Hematopoietic multipotent progenitor cell treated with erythropoietin and hydrocortisone succinate and interleukin-3 and kit ligand, for 6 days (in vitro differentiated cells): ENCODE results near the gene ABCC4.

Experiments used
- DNase-seq: peaks from one replicate; pipeline ENCODE4 v3.0.0-alpha.2; 2015

The ABCC4 gene

GRCh38 chr13:95255072-95255732 is 46.0 kb downstream of the ABCC4 start:
- no peak for DNase-seq

- no peak for DNase-seq
Observed at GRCh38 chr13:95254339-95254738, 46.9 kb downstream of the ABCC4 start.

GRCh38 chr13:95253033-95253432 is 48.2 kb downstream of the ABCC4 start:
- no peak for DNase-seq

DNA sequence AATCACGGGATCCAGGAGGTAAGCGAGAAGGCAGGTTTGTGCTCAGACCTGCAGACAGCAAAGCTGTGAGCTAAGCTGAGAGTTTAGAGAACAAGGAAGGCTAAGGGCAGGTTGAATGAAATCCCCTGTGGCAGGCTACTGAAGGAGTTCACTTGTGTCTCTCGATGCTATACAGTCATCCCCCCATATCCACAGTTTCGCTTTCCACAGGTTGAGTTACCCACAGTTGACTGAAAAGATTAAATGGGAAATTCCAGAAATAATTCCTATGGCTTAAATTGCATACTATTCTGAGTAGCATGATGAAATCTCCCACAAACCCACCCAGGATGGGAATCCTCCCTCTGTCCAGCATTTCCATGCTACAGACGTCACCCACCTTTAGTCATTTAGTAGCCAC is 49.6 kb downstream of the ABCC4 start:
- no peak for DNase-seq

DNA sequence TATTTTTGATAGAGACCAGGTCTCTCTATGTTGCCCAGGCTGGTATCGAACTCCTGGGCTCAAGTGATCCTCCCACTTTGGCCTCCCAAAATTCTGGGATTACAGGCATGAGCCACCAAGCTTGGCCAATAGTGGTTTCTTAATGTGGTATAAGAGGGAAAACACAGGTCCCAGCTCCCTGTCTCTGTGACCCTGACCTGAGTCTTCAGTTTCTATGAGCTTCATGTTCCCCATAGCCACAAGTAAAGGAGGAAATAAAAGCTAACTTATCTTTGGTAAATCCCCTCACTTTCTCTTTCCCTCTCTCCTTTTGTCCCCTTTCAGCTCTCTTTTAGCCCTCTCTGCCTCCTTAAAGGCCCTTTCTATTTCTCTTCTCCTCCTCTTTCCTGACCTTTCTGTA is 50.3 kb downstream of the ABCC4 start:
- DNase-seq: no peak

DNA sequence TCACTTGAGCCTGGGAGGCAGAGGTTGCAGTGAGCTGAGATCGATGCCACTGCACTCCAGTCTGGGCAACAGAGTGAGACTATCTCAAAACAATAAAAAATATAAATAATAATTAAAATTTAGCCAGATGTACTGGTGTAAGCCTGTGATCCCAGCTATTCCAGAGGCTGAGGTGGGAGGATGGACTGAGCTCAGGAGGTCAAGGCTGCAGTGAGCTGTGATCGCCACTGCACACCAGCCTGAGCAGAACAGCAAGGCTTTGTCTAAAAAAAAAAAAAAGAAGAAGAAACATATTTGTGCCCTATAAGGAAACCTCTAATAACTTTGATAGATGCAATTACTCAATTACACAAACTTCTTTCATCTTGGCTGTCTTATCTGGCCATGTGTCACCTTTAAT is 52.3 kb downstream of the ABCC4 start:
- no peak for DNase-seq

DNA sequence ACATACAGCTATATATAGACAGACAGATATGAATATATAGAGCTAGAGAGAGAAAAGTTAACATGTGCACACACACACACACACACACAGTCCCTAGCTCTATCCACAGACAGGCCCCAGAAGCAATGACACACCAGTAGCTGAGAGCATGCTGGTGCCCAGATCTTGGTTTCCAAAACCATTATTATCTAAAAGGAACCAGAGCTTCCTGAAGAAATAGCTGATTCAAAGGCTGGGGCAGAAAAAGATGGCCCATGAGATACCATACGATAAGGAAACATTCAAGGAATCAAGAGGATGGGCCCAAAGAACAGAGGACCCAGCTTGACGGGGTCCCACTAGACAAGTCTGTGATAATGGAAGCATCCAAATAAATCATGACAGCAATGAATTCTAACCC is 53.4 kb downstream of the ABCC4 start:
- DNase-seq: peak; percentile 83

- DNase-seq: peak; percentile 47
Observed at GRCh38 chr13:95247171-95247570, 54.1 kb downstream of the ABCC4 start.

- peak; percentile 62 for DNase-seq
Observed at GRCh38 chr13:95246292-95247082, 54.8 kb downstream of the ABCC4 start.

DNA sequence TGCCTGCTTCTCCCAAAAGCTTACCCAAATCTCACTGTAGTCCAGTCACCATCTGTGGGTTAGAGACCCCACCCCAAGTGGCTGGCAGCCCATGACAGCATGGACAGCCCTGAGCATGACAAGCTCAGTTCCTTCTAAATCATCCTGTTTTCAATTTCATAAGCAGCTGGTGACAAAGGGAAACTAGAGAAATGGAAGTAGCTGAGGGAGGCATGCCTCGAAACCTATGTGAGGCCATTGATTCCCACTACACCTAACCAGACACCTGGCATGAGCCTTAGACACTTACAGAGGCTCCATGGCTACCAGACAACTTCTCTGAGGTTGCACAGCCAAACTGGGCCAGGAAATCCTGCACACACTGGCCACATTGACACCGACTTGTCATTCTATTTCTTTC is 56.2 kb downstream of the ABCC4 start:
- DNase-seq: no peak

GRCh38 chr13:95243207-95243606 is 58.0 kb downstream of the ABCC4 start:
- peak; percentile 82 for DNase-seq

DNA sequence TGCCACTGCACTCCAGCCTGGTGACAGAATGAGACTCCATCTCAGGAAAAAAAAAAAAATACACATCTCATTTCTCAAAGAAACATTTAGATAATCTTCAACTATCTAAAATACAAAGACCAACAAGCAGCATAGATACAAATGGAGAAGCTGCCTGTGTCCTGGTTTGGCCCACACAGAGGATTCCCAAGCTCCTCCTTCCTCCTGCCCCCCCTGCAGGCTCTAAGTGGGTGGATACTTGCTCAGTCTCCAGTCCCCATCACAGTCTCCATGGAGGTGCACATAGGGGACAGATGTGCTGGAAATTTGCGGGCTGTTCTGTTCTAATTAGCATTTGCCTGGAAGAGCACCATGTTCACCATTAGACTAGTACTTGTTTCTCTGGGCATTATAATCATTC is 59.9 kb downstream of the ABCC4 start:
- no peak for DNase-seq

- DNase-seq: peak; percentile 79
Observed at GRCh38 chr13:95239283-95239682, 62.0 kb downstream of the ABCC4 start.

DNA sequence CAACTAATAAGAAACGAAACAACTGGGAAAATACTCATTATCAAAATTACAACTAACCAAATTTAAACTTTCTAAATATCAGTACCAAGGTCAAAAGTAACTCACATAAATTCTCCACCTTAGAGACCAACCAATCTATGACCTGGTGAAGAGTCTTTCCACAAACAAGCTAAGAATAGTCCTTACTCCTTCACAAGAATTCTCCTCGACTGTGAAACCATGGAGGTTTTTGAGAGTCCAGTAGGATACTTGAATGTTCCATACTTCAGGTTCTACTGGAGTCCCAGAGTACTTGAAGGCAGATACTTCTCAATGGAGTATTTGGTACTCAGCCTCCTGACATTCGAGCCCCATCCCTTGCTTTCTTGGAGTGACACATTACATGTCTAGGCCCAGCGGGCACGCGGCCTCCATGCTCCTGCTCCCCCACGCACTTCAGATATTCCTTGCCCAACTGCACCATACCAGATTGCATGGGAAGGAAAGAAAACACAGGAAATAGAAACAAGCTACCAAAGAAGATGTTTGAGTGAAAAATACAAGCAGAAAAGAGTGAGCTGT is 63.9 kb downstream of the ABCC4 start:
- DNase-seq: no peak

- no peak for DNase-seq
Observed at GRCh38 chr13:95236774-95237173, 64.5 kb downstream of the ABCC4 start.

GRCh38 chr13:95235974-95236373 is 65.3 kb downstream of the ABCC4 start:
- no peak for DNase-seq

GRCh38 chr13:95235199-95235756 is 66.0 kb downstream of the ABCC4 start:
- no peak for DNase-seq

DNA sequence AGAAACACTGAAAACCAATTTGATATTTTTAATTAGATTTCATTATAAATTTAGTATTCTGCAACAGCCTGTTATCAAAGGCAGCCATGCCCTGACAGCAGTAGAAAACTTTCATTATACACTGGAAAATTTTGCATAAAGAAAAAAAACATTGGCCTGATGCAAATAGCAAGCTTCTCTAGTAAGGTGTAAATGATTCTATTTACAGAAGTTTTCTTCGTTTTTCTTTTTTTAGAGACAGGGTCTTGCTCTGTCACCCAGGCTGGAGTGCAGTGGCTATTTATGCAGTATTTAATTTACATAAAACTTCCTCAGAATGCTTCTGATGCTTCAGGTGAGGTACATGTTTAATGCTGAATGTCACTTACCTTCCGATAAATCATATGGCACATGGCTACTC is 67.0 kb downstream of the ABCC4 start:
- DNase-seq: no peak

GRCh38 chr13:95233026-95233635 is 68.1 kb downstream of the ABCC4 start:
- no peak for DNase-seq

GRCh38 chr13:95231393-95231792 is 69.9 kb downstream of the ABCC4 start:
- DNase-seq: no peak

DNA sequence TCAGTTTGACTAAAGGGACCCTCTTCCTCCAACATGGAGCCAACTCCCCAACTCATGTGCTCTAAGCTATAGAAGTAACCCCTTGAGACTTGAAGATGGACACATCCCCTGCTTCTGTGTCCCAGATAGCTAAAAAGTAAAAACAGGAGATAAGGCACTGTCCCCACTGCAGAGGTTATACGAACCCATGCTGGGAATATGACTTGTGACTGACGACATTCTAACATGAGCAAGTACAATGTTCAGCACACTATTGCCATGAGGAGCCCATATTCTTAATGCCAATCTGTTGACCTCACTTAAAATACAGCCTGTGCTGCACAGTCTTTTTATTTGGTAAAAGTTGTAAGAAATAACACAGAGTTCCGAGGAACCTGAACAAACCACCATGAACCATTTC is 71.4 kb downstream of the ABCC4 start:
- no peak for DNase-seq

- DNase-seq: peak; percentile 60
Observed at GRCh38 chr13:95228130-95228529, 73.1 kb downstream of the ABCC4 start.

- DNase-seq: peak; percentile 89
Observed at GRCh38 chr13:95226932-95227695, 74.1 kb downstream of the ABCC4 start.
